Stimulated activated CD8-positive, alpha-beta memory T cell treated with anti-CD3 and anti-CD28 coated beads, Interleukin-15, amount 100 ng/mL, for 1 hour (primary cell): ENCODE results near the gene NPPC.
A peak's percentile ranks its signal among the peaks of the same experiment; 100 is the strongest.
"Not testable (repeated sequence)": the region's sequence is repeated elsewhere in the genome, so short reads cannot be mapped to it uniquely, and the experiment has no call there.

Source experiments
- DNase-seq: peaks from one replicate; pipeline ENCODE4 v3.0.0-alpha.2; 2020; ENCODE audit warnings: low read depth

The NPPC gene

DNA sequence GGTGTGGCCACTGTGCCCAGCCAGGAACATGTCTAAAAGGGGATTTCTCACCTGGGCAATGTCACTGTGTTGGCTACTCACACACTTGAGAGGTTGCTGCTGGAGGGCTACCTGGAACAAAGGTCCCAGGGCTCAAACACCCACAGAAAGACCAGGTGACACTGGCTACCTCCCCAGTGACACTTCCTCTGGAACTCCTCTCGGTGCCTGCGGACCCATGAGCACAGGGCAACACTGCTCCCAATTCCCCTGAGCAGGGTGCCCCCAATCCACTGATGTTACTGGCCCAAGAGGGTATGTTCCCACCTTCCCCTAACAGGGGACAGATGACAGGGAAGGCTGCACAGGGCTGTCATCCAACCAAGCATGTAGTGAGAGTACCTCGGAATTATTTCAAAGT lies 5.8 kb downstream of the NPPC start:
- DNase-seq, result no peak

DNA sequence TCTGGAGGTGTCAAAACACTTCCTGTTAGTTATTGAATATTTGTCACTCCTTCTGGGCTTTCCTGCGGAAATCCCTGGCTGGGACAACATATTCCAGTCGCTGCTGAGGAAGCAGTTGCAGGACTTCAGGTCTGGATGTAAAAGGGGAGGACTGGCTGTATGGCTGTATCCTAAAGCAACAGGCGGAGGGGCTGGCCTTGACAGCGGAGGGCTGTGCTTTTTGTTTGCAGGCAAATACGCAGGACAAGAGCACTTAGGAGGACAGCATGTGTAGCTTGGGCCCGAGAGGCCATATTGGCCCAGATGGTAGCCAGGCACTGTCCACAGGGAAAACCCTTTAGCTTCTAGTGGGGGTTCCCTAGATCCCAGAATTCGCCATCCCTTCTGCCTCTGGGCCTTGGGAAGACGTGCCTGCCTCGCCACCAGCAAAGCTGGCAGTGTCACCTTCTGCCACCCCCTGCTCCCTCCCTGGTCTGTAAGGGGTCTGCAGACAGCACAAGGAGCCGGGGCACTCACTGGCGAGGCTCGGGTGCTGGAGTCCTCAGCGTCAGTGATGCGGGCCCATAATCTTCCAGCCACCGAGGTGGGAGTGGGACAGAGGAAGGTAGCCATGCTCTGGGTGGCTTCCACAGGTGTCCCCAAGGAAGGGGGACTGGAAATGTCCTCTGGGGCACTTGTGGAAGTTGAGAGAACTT lies 6.7 kb downstream of the NPPC start:
- no peak for DNase-seq

DNA sequence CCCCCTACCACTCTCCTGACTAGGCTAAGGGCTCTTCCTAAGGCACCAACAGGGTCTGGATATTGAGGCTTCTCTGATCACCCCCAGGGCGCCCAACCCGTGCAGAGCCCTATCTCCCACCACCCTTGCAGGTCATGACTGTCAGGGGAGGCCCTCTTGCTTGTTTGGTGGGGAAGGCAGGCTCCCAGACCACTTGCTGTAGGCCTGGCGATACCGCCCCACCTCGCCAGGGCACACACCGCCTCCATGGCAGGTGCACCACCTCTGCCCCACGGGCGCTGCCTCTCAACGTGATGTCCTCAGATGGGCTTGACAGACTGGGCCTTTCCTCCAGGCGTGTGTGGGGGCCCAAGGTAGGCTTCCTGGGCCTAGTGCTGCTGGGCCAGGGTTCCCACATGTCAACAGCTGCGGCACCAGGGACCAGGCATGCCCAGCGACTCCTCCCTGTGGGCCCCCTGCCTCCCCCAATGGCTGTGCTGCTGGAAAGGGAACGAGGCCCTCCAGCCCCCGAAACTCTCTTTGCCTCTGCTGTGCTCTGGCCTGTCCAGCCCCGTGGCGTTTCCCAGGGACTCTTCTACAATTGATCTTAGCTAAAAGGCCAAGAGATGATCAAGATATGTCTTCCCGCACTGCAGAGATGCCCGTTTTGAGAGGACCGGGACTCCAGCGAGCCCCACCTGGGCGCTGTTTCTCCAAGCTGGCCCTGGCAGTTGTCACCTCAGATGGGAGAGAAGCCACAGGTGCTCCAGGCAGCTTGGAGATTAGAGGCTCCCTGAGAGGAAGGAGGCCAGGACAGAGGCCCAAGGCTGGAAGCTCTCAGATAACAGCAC lies 7.5 kb downstream of the NPPC start:
- DNase-seq, result no peak

DNA sequence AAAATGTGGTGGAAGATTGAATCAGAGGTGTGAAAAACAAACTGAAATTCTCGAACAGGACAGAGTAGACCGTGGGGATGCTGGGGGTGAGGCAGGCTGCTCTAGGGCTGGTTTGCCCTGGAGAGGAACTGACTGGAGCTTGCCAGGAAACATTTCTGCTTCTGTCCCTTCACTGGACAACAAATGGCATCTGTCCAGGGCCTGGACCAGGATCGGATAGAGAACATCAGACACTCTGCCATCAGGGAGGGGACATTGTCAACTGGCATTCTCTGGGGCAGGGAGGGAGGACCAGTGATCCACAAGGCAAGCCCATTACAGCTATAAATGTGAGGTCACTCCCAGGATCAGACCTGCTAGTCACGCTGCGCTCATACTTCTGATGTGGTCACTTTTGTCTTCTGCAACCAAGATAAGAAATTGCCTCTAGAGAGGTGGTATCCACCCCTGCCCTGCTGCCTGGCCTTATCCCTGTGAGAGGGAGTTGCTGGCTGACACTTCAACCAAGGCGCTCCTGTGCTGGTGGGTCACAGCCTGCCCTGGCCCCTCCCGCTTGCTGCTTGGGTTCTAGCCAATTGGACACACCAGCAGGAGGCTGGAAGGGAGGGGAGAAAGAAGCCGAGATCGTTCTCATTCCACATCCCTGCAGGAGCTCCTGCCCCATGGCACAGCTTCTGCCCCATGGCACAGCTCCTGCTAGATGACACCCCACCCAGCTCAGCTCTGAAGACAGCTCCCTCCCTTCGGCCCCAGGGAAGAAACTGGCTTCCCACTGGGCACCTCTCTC lies 8.7 kb downstream of the NPPC start:
- no peak for DNase-seq

DNA sequence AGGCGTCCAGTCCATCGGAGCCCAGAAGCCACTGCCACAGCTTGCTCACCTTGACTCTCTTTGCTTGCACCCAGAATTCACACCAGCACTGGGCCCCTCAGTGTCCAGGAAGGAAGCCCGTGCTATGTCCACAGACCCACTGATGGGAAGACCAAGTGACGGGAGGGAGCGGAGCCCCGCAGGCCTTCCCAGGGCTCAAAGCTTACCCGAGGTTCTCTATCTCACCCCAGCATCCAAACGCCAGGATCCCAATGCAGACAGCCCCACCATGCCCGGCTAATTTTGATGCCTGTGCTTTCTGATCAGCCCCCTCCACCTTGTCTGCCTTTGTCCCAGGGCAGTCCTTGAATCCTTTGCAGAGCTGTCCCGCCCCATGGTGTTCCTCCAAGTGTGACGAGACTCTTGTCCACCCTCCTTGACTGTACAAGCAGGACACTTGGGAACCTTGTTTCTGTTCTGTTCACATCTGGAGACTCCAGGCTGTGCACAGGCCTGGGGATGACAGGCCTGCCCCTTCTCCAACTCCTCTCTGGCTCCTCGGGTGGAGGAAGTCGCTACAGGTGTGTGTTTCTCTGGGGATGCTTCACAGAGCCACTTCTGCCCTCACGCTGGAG lies 12.0 kb downstream of the NPPC start:
- no peak for DNase-seq

DNA sequence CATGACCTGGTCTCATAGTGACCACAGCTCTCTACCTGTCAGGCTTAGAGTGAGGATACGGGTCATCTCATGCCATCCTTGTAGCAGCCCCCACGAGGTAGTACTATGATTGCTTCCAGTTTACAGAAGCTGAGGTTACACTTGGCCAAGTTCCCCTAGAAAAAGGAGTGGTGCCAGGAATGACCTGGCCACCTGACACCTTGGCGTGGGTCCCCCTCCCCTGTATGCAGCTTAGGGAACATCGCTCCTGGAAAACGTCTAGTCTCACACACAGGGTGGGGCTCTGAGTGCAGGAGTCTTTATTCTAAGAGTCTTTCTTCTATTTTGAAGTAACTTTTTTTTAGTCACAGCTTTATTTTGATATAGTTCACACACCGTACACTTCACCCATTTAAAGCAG lies 14.8 kb downstream of the NPPC start:
- DNase-seq, result no peak

DNA sequence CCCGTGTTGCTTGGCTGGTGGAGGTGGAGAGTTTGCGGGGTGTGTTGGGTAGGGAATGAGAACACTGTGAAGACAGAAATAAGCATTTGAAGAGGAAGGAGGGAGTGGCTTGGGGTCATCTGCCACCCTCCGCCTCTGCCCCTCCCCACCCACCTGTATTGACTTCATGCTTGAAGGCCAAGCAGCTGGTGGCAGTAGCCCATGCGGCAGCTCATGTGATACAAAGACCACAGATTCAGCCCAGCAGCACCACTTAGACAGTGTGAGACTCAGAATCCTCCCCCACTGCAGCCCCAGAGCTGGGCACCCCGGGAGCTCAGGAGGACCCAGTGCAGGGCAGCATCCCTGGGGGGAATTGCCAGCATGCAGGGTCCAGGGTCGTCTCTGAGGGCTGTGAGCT lies 15.4 kb downstream of the NPPC start:
- no peak for DNase-seq

DNA sequence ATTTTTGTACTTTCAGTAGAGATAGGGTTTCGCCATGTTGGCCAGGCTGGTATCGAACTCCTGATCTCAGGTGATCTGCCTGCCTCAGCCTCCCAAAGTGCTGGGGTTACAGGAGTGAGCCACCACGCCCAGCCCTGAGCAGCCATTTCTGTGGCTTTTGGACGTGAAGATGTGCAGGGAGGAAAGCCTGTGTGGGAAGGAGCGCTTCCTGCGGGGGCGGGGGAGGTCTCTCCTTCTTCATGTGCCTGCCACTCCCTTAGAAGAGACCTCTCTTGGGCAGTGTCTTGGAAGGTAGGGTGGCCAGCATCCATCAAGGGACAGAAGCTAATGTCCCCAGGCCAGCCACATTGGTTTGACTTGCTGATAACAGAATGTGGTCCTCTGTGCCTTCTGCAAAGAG lies 16.0 kb downstream of the NPPC start:
- not testable (repeated sequence) for DNase-seq

DNA sequence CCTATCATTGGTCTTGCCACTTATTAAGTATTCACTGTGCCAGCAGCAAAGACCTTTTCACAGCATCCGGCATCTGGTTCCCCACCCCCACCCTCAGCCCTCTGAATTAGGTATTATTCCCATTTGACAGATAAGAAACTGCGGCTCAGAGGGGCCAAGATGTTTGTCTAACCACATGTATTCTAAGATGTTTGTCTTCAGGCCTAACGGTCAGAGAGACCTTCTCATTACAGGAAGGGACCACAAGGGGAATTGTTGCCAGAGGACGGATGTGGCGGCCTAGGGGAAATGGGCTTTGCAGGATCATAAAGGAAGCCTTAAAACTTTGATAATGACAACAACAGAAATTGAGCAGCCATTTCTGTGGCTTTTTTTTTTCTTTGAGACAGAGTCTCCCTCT lies 16.6 kb downstream of the NPPC start:
- DNase-seq, result no peak

DNA sequence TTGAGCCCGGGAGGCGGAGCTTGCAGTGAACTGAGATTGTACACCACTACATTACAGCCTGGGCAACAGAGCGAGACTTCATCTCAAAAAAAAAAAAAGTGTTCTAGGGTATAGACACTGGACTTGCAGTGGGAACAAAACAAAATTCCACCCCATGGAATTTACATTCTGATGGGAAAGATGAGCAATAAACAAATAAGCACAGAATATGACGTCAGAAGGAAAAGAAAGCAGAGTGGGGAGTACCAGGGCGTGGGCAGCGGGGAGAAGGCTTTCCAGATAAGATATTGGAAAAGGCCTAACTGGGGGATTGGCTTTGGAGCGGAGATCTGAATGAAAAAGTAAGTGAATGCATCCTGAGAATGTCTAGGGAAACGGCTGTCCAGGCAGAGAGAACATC lies 17.6 kb downstream of the NPPC start:
- DNase-seq, result no peak

DNA sequence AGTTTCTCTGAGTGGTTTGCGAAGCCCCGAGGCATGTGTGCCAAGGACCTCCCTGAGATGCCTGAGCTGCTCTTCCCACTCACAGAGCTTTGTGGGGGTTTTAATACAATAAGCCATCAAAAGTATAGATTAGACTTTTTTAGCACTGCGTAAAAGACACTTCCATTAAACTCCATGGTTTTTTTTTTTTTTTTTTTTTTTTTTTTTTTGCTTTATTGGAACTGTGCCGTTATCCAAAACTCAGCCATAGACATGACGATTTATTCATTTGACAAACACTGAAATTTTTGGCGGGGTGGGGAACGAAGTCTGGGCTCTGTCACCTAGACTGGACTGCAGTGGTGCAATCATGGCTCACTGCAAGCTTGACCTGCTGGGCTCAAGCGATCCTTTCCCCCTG lies 18.4 kb downstream of the NPPC start:
- no peak for DNase-seq

DNA sequence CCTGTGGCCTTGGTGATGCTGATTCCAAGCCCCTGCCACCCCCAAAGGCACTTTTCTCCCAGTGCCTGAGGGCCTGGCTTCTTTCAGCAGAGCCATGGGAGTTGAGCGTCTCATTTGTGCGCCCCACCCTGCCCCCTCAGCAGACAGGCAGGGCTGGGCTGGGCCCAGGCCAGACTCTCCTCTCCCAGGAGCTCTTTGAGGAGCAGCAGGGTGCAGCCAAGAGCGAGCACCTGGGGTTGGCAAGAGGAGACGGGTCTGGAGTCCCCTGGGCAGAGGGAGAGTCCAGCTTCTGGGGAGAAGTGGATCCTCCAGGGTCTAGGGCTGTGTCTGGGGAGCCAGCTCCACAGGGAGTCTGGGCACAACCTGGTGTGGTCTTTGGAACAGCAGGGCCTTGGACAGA lies 21.2 kb downstream of the NPPC start:
- DNase-seq, result no peak

DNA sequence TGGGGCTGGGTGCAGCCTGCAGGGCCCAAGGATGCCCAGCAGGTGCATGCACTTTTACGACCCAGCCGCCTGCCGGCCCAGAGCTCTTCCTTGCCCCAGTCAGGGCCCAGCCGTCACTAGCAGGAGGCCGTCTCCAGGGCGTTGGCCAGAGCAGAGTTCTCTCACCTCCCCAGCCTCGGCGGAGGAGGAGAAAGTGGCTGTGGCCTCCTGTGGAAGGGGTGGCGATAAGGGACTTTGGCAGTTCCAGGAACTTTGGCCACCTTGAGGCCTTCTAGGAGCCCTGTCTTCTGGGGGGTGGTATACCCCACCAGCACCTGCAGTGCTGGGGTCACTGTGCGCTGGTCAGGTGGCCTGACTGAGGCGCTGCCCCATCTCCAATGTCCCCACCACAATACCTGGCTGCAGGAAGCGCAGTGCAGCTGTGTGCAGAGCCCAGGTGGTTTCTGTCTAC lies 22.0 kb downstream of the NPPC start:
- no peak for DNase-seq

DNA sequence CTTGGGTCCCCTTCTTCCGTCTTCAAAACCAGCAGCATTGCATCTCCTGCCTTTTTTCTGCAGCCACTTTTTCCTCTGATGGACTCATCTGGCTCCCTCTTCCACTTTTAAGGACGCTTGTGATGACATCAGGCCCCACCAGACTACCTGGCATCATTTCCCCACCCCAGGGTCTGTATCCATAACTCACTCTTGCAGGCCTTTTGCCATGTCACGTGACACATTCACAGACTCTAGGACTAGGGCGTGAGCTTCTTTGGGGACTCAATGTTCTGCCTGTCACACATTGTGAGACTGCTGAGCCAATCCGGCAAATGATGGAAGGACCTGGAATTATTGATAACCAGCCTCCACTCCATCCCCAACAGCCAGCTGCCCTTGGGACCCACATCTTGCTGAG lies 23.6 kb downstream of the NPPC start:
- DNase-seq, result no peak

DNA sequence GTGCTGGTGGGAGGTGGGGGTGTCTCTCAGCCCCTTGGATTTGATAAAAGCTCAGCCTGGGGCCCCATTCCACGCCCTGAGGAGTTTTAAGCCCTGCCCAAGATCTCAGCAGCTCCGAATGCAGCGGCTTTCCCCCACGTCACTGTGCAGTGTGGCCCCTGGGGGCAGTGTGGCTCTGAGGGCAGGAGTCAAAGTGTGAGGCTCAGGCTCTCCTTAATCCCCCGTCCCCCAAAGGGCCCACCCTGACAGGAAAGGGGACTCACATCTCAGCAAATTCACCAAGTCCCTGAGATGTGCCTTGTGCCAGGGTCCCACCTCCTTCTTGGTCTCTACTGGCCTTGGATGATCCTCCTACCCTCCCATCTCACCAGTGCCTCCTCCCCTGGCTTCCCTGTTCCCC lies 25.2 kb downstream of the NPPC start:
- DNase-seq, result no peak

DNA sequence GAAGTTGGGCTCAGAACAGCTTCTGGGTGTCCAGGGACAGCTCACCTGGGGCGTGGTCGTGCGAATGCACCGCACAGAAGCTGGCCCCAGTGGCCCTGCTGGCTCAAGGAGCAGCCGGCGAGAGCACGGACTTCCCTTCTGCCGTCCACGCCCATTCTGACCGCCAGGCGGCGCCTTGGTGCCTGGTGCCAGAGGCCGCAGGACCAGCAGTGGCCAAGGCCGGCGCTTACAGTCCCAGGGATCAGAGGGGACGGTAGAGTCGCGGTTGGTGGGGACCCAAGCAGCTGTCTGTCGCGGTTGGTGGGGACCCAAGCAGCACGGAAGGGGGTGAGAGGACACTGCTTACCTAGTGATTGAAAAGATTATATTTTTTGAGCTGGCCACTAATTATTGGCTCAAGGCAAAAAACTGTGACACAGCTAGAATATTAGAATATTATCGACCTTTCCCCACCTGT lies 25.7 kb downstream of the NPPC start:
- peak; percentile 20 for DNase-seq

DNA sequence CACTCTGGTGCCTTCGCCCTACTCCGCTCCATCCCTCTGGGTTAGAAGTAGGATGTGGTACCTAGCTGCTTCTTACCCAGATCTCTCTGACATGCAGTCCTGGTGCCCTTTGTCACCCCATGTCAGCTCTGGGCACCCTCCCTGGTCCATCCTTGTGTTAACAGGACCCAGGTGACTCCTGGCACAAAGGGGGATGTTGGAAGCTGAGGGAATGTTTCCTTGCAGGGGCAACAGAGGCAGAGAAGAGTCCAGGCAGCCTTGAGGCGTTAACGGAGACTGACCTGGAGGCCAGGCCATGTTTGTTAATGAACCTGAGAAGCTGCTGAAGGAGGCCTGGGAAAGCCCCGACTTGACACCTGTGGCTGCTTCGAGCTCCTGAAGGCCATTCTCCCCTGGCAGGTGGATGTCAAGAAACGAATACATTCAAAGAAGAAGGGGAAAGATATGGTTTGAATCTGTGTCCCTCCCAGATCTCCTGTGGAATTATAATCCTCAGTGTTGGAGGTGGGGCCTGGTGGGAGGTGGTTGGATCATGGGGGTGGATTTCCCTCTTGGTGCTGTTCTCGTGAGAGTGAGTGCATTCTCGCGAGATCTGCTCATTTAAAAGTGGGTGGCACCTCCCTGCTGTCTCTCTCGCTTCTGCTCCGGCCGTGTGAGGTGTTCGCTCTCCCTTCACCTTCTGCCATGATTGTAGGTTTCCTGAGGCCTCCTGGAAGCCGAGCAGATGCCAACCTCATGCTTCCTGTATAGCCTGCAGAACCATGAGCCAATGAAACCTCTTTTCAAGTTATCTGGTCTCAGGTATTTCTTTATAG lies 31.4 kb downstream of the NPPC start:
- no peak for DNase-seq

DNA sequence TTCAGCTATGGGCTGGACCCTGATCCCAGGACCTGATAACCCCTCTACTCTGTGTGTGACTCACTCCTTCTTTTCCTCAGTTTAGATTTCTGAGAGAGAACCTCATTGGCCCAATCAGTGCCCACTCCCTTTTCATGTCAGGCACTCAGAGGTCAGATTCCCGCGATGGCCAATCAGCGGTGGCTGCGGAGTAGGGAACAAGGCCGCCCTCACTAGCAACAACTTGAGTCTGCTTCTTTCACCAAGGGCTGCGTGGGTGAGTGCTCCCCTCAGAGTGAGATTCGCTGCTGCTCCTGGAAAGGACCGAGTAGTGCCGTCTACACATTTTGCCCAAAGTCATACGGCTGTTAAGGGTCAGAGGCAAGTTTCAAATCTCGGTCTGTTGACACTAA lies 34.7 kb downstream of the NPPC start:
- DNase-seq, result no peak

DNA sequence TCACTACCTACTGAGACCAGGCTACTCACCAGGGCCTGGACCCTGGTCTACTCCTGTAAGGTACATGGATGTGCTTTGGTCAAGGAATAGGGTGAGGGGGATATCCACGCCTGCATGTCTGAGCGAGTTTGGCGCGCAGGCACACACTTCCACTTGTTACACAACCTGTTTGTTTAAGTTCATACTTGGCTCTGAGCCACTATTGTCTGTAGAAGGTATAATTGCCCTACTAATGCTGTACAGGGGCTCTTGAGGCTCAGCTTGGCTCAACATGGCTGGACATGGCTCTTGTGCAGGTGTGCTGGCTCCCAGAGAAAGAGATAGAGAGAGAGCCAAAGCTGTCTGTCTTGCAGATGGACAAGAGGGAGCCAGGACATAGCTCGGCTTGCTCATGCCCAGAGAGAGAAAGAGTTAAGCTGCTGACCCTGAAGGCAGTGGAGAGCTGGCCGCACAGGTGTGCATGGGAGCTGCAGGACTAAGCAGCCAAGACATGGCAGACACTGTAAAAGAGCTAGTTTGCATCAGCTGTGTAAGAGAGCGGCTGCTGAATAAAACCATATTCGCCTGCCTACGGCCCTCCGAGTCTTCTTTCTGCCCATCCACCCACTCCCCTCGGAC lies 35.2 kb downstream of the NPPC start:
- no peak for DNase-seq

DNA sequence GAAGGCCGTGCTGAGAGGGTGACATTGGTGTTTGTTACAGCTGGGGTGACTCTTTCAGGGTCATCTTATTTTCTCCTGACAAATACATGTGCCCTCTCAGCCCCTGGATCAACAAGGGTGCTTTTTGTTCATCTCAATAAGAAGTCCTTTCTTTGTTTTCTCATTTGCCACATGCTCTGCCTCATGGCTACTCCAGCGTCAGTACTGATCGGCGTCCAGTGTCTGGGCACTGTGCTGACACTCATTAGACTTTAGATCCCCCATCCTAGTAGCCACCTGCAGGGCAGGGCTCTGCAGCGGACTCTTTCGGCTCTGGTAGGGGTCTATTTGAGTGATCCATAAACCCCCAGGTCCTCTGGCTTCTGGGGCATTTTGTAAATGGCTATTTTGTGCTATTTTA lies 38.4 kb downstream of the NPPC start:
- DNase-seq, result no peak

DNA sequence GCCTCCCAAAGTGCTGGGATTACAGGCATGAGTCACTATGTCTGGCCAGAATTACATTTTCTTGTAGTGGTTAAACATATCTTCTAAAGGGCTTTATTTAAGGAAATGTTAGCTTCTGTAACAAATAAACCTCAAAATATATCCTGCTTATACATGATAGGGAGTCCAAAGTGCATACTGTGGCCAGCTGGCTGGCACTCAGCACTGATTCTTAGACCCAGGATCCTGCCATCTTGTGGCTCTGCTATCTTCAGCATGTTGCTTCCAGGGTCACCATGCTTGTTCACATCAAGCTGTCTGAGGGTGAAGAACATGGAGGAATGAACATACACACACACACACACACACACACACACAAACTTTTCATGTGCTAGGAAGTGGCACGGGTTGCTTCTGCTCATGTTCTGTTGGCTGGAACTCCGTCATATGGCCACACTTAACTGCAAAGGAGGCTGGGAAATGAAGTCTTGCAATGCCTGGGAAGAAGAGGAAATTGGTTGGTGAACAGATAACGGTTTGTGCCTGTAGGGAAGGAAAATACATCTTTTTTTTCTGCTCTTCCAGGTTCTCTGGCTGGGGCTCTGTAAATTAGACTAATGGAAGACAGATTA lies 40.0 kb downstream of the NPPC start:
- no peak for DNase-seq
